ENCODE measurements around the gene MIGA2. TPM values are rescaled to one million over a fixed set of nuclear protein-coding genes. Genes with fewer than 3 reads are reported as not detected.
"Not testable (repeated sequence)": the region's sequence is repeated elsewhere in the genome, so short reads cannot be mapped to it uniquely, and the experiment has no call there.

MIGA2 gene
- total RNA-seq, 2 experiments from 2014 or later: 34.6 to 35.8 TPM

GRCh38 chr9:129109952-129110739, 73.7 kb downstream of the MIGA2 start:
- no peak for ATAC-seq
- TF ChIP-seq CTCF (IDR thresholded peaks at IDR 0.05): no peak
- no peak for DNase-seq
- Mint-ChIP-seq H3K36me3 (ENCODE audit: low read depth) (peaks cover 4% of the 10 kb centered on the region), H3K27ac (no peak overlapping the region), H3K4me1 (ENCODE audit: low read depth) (peaks cover 26% of the 10 kb centered on the region), H3K4me3 (peak overlapping the region; percentile 87), H3K27me3 (no peaks in the 10 kb centered on the region), H3K9me3 (no peaks in the 10 kb centered on the region)
- intact Hi-C loops (cut with micrococcal nuclease): no loop called here
- POLR2A ChIA-PET: interaction anchor here (0.9 to 1.2 kb wide), 5 partner anchors 15 to 292 kb away, joined by 3 to 7 read pairs (median 3); partner anchors contain the start of gene ENDOG
- CTCF ChIA-PET: interaction anchor here (1.5 kb wide), 1 partner anchor 22 kb away, joined by 5 read pairs; no protein-coding TSS in a partner anchor

GRCh38 chr9:129110740-129111527, 74.5 kb downstream of the MIGA2 start, which contains the start of the genes CRAT and PTPA:
TSS of gene CRAT (minus strand) at chr9:129110793. CDS start at chr9:129110509, 284 bp downstream.
TSS of gene PTPA (plus strand) at chr9:129111415. CDS start at chr9:129111601, 186 bp downstream.
- ATAC-seq (peak; percentile 91), DNase-seq (peak; percentile 98)
- CTCF ChIA-PET: interaction anchor here (1.0 to 4.9 kb wide), 2 partner anchors 20 to 32 kb away, joined by 4 to 40 read pairs; no protein-coding TSS in a partner anchor
- H3K4me3 Mint-ChIP-seq: peak within 1 kb of the TSS; percentile 87
- POLR2A ChIA-PET: interaction anchor here (0.7 to 2.0 kb wide), 9 partner anchors 12 to 473 kb away, joined by 3 to 6 read pairs (median 4); partner anchors contain the start of gene ENDOG
- no peaks in the 10 kb centered on the region for H3K27me3 Mint-ChIP-seq
- peaks cover 4% of the 10 kb centered on the region for H3K36me3 Mint-ChIP-seq (ENCODE audit: low read depth)
- peak within 1 kb of the TSS; percentile 96 for H3K27ac Mint-ChIP-seq
- peaks cover 29% of the 10 kb centered on the region for H3K4me1 Mint-ChIP-seq (ENCODE audit: low read depth)
- no peak for TF ChIP-seq CTCF (IDR thresholded peaks at IDR 0.05)
- intact Hi-C loops (cut with micrococcal nuclease): no loop called here
- H3K9me3 Mint-ChIP-seq: no peaks in the 10 kb centered on the region

DNA sequence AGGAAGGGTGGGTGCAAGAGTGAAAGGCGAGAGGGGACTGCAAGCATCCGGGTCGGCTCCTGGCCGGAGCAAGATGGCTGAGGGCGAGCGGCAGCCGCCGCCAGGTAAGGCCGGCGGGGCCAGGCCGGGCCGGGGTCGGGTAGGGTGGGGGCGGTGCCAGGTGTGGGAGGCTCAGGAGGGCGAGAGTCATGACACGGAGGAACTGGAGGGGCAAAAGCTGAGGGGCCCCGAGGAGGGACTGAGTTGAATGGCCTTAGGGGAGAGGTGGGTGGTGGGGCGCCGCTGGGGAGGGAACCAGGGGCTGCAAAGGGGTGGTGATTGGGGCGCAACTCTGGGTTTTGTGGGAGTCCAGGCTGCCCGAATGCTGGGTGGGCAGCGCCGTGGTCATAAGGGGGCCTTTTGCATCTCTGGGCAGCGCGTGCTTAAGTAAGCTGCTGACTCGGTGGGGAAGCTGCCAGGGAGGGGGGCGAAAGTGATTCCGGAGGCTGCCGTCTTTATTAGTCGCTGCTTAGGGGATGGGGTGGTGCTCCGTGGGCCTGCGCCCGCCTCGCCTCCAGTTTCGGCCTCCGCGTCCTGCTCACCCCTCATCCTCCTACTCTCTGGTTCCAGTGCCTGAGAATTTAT, 75.2 kb downstream of the MIGA2 start:
- Mint-ChIP-seq H3K4me3 (peak overlapping the region; percentile 87), H3K27ac (peak overlapping the region; percentile 96), H3K27me3 (no peaks in the 10 kb centered on the region), H3K9me3 (no peaks in the 10 kb centered on the region), H3K4me1 (ENCODE audit: low read depth) (peaks cover 29% of the 10 kb centered on the region), H3K36me3 (ENCODE audit: low read depth) (peaks cover 4% of the 10 kb centered on the region)
- DNase-seq (peak; percentile 66), ATAC-seq (no peak)
- no peak for TF ChIP-seq CTCF (IDR thresholded peaks at IDR 0.05)
- CTCF ChIA-PET: interaction anchor here (0.6 to 4.9 kb wide), 4 partner anchors 9 to 31 kb away, joined by 3 to 40 read pairs (median 8); no protein-coding TSS in a partner anchor
- intact Hi-C loops (cut with micrococcal nuclease): no loop called here
- POLR2A ChIA-PET: interaction anchor here (0.7 to 2.0 kb wide), 6 partner anchors 12 to 473 kb away, joined by 3 to 6 read pairs (median 4); no protein-coding TSS in a partner anchor

GRCh38 chr9:129112526-129112925, 76.1 kb downstream of the MIGA2 start:
- ATAC-seq; H3K27me3 Mint-ChIP-seq; intact Hi-C loops (cut with micrococcal nuclease); H3K9me3 Mint-ChIP-seq; H3K36me3 Mint-ChIP-seq (ENCODE audit: low read depth); DNase-seq: not testable (repeated sequence)
- Mint-ChIP-seq H3K4me1 (ENCODE audit: low read depth) (peaks cover 29% of the 10 kb centered on the region), H3K4me3 (peak overlapping the region; percentile 87), H3K27ac (peak overlapping the region; percentile 96)
- POLR2A ChIA-PET: interaction anchor here (0.9 to 2.0 kb wide), 4 partner anchors 11 to 349 kb away, joined by 3 to 6 read pairs (median 4); no protein-coding TSS in a partner anchor
- CTCF ChIA-PET: interaction anchor here (1.7 to 4.9 kb wide), 3 partner anchors 19 to 28 kb away, joined by 6 to 40 read pairs (median 11); no protein-coding TSS in a partner anchor
